ENCODE measurements around the gene LRRC8B.
A peak's percentile ranks its signal among the peaks of the same experiment; 100 is the strongest.

The LRRC8B gene

GRCh38 chr1:89487972-89488371 lies 36.7 kb upstream of the LRRC8B start:
- H3K9me3 ChIP-seq (ENCODE audit: insufficient read depth, low read depth, low read length) = peaks cover 9% of the 10 kb centered on the region; the same call in 1 of the 2 replicates
- peak overlapping the region; percentile 20 for H3K9ac ChIP-seq (ENCODE audit: low read depth, low read length, poor library complexity, severe bottlenecking)
- peaks cover 8% of the 10 kb centered on the region for H3F3A ChIP-seq (ENCODE audit: low read depth)
- H3K4me3 ChIP-seq (ENCODE audit: low read length, poor library complexity, severe bottlenecking) = peak overlapping the region; percentile 57
- H2AFZ ChIP-seq (ENCODE audit: low read length) = no peak overlapping the region
- H3K27me3 ChIP-seq (ENCODE audit: insufficient read depth, low read length, poor library complexity, severe bottlenecking) = peaks cover 18% of the 10 kb centered on the region
- peaks cover 58% of the 10 kb centered on the region for H3K4me1 ChIP-seq (ENCODE audit: insufficient read depth, low read length, poor library complexity, severe bottlenecking)
- peak overlapping the region; percentile 63 for H3K4me2 ChIP-seq (ENCODE audit: low read depth, low read length, poor library complexity, severe bottlenecking)
- H3K9me2 ChIP-seq (replicated peaks; ENCODE audit: low read depth, low read length) = no peaks in the 10 kb centered on the region
- H3K79me2 ChIP-seq (ENCODE audit: insufficient read depth, low read length) = no peaks in the 10 kb centered on the region
- TF ChIP-seq CTCF (conservative IDR thresholded peaks at IDR 0.05; ENCODE audit: low read length) = no peak
- no peak for TF ChIP-seq EZH2phosphoT487 (IDR thresholded peaks at IDR 0.05; ENCODE audit: borderline replicate concordance)
- no peaks in the 10 kb centered on the region for H3K36me3 ChIP-seq (ENCODE audit: insufficient read depth, low read length)
- no peaks in the 10 kb centered on the region for H4K20me1 ChIP-seq (ENCODE audit: insufficient read depth, low read length, poor library complexity, severe bottlenecking)

- H3K9ac ChIP-seq (ENCODE audit: low read depth, low read length, poor library complexity, severe bottlenecking) = no peak overlapping the region
- no peaks in the 10 kb centered on the region for H3K36me3 ChIP-seq (ENCODE audit: insufficient read depth, low read length)
- peaks cover 52% of the 10 kb centered on the region for H3K4me1 ChIP-seq (ENCODE audit: insufficient read depth, low read length, poor library complexity, severe bottlenecking)
- no peaks in the 10 kb centered on the region for H3K79me2 ChIP-seq (ENCODE audit: insufficient read depth, low read length)
- no peaks in the 10 kb centered on the region for H3K9me2 ChIP-seq (replicated peaks; ENCODE audit: low read depth, low read length)
- H4K20me1 ChIP-seq (ENCODE audit: insufficient read depth, low read length, poor library complexity, severe bottlenecking) = no peaks in the 10 kb centered on the region
- H3F3A ChIP-seq (ENCODE audit: low read depth) = peaks cover 8% of the 10 kb centered on the region
- TF ChIP-seq EZH2phosphoT487 (IDR thresholded peaks at IDR 0.05; ENCODE audit: borderline replicate concordance) (no peak), CTCF (conservative IDR thresholded peaks at IDR 0.05; ENCODE audit: low read length) (no peak)
- H3K4me3 ChIP-seq (ENCODE audit: low read length, poor library complexity, severe bottlenecking) = peak overlapping the region; percentile 37
- no peak overlapping the region for H2AFZ ChIP-seq (ENCODE audit: low read length)
- H3K4me2 ChIP-seq (ENCODE audit: low read depth, low read length, poor library complexity, severe bottlenecking) = peak overlapping the region; percentile 63
- H3K9me3 ChIP-seq (ENCODE audit: insufficient read depth, low read depth, low read length) = peaks cover 9% of the 10 kb centered on the region; the same call in 1 of the 2 replicates
- peaks cover 18% of the 10 kb centered on the region for H3K27me3 ChIP-seq (ENCODE audit: insufficient read depth, low read length, poor library complexity, severe bottlenecking)
Observed at GRCh38 chr1:89489047-89489729, 35.4 kb upstream of the LRRC8B start.

- no peak overlapping the region for H3K4me2 ChIP-seq (ENCODE audit: low read depth, low read length, poor library complexity, severe bottlenecking)
- no peaks in the 10 kb centered on the region for H3K36me3 ChIP-seq (ENCODE audit: insufficient read depth, low read length)
- TF ChIP-seq CTCF (conservative IDR thresholded peaks at IDR 0.05; ENCODE audit: low read length) = no peak
- no peak for TF ChIP-seq EZH2phosphoT487 (IDR thresholded peaks at IDR 0.05; ENCODE audit: borderline replicate concordance)
- H3K4me1 ChIP-seq (ENCODE audit: insufficient read depth, low read length, poor library complexity, severe bottlenecking) = peaks cover 40% of the 10 kb centered on the region
- peaks cover 9% of the 10 kb centered on the region; the same call in 1 of the 2 replicates for H3K9me3 ChIP-seq (ENCODE audit: insufficient read depth, low read depth, low read length)
- no peaks in the 10 kb centered on the region for H4K20me1 ChIP-seq (ENCODE audit: insufficient read depth, low read length, poor library complexity, severe bottlenecking)
- H3K79me2 ChIP-seq (ENCODE audit: insufficient read depth, low read length) = no peaks in the 10 kb centered on the region
- H2AFZ ChIP-seq (ENCODE audit: low read length) = no peak overlapping the region
- H3K9ac ChIP-seq (ENCODE audit: low read depth, low read length, poor library complexity, severe bottlenecking) = no peak overlapping the region
- no peaks in the 10 kb centered on the region for H3F3A ChIP-seq (ENCODE audit: low read depth)
- peaks cover 13% of the 10 kb centered on the region for H3K27me3 ChIP-seq (ENCODE audit: insufficient read depth, low read length, poor library complexity, severe bottlenecking)
- H3K4me3 ChIP-seq (ENCODE audit: low read length, poor library complexity, severe bottlenecking) = no peak overlapping the region
- no peaks in the 10 kb centered on the region for H3K9me2 ChIP-seq (replicated peaks; ENCODE audit: low read depth, low read length)
Observed at GRCh38 chr1:89490389-89490788, 34.2 kb upstream of the LRRC8B start.

Data from Loucy (cell line).